HG03139 (cell line): ENCODE data around the gene ADGRD1.

Experiments used
- ATAC-seq: cut with Tn5 transposase; IDR thresholded peaks from one replicate; pipeline ENCODE4 v1.9.1; 2021; ENCODE audit not compliant: unreplicated experiment

Gene ADGRD1

GRCh38 chr12:131133015-131133905, 179.6 kb downstream of the ADGRD1 start:
- no peak for ATAC-seq

GRCh38 chr12:131133994-131134393, 180.3 kb downstream of the ADGRD1 start:
- no peak for ATAC-seq

GRCh38 chr12:131134523-131135310, 181.0 kb downstream of the ADGRD1 start:
- ATAC-seq = no peak

- no peak for ATAC-seq
Measured at GRCh38 chr12:131135311-131135785, 181.6 kb downstream of the ADGRD1 start.

GRCh38 chr12:131135786-131136538, 182.3 kb downstream of the ADGRD1 start:
- no peak for ATAC-seq

GRCh38 chr12:131136539-131136872, 182.8 kb downstream of the ADGRD1 start:
- ATAC-seq = no peak

GRCh38 chr12:131137009-131137835, 183.5 kb downstream of the ADGRD1 start:
- no peak for ATAC-seq

- ATAC-seq = no peak
Measured at GRCh38 chr12:131137836-131138637, 184.3 kb downstream of the ADGRD1 start.

- no peak for ATAC-seq
Measured at GRCh38 chr12:131138638-131139362, 185.1 kb downstream of the ADGRD1 start.

- no peak for ATAC-seq
Measured at GRCh38 chr12:131139363-131140068, 185.8 kb downstream of the ADGRD1 start.

GRCh38 chr12:131140069-131140435, 186.3 kb downstream of the ADGRD1 start:
- ATAC-seq = no peak

- ATAC-seq = no peak
Measured at GRCh38 chr12:131140697-131141096, 187.0 kb downstream of the ADGRD1 start.

GRCh38 chr12:131141514-131141913, 187.8 kb downstream of the ADGRD1 start:
- ATAC-seq = no peak

GRCh38 chr12:131142891-131143657, 189.4 kb downstream of the ADGRD1 start:
- ATAC-seq = no peak

- no peak for ATAC-seq
Measured at GRCh38 chr12:131146173-131146675, 192.5 kb downstream of the ADGRD1 start.

- ATAC-seq = no peak
Measured at GRCh38 chr12:131147293-131147692, 193.6 kb downstream of the ADGRD1 start.

GRCh38 chr12:131147894-131148293, 194.2 kb downstream of the ADGRD1 start:
- ATAC-seq = no peak
